H54 (cell line): Measurements from ENCODE around the gene MEI1.

Experiments
- DNase-seq: peaks from one replicate; pipeline ENCODE4 v3.0.0; 2011; ENCODE audit warnings: low spot score, mixed read lengths; ENCODE audit not compliant: insufficient read length
- FAIRE-seq: peaks from 3 replicates; lab custom pipeline; 2011; peaks lifted over from hg19 to GRCh38; lab: Jason Lieb, UNC
- POLR2A ChIP-seq: IDR thresholded peaks from 2 replicates; pipeline ENCODE4 v1.6.1; 2011; ENCODE audit warnings: low read depth, mild to moderate bottlenecking, low read length

Gene MEI1

DNA sequence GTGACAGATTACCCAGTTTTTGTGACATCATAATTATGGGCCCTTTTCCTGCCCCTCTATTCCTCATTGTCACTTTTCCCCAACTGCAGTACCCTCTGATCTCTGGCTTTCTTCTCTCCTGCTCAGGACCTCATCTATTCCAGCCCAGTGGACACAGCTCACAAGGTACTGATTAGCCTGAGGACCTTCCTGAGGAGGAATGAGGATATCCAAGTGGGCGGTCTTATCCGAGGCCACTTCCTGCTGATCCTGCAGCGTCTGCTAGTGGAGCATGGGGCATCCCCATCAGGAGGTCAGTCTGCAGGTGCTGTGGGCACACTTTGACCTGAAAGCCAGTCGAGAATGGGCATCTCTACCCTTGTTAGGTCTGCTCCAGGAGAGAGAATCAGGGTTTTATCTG is 76.7 kb downstream of the MEI1 start:
- FAIRE-seq (no peak), DNase-seq (no peak)
- TF ChIP-seq POLR2A, result no peak

- no peak for DNase-seq
- no peak for TF ChIP-seq POLR2A
- FAIRE-seq, result no peak
Measured at GRCh38 chr22:41776381-41776780, 77.1 kb downstream of the MEI1 start.

- no peak for FAIRE-seq
- no peak for TF ChIP-seq POLR2A
- DNase-seq, result no peak
Measured at GRCh38 chr22:41777749-41778425, 78.6 kb downstream of the MEI1 start.

- TF ChIP-seq POLR2A, result no peak
- DNase-seq, result no peak
- FAIRE-seq, result no peak
Measured at GRCh38 chr22:41779929-41780505, 80.7 kb downstream of the MEI1 start.

DNA sequence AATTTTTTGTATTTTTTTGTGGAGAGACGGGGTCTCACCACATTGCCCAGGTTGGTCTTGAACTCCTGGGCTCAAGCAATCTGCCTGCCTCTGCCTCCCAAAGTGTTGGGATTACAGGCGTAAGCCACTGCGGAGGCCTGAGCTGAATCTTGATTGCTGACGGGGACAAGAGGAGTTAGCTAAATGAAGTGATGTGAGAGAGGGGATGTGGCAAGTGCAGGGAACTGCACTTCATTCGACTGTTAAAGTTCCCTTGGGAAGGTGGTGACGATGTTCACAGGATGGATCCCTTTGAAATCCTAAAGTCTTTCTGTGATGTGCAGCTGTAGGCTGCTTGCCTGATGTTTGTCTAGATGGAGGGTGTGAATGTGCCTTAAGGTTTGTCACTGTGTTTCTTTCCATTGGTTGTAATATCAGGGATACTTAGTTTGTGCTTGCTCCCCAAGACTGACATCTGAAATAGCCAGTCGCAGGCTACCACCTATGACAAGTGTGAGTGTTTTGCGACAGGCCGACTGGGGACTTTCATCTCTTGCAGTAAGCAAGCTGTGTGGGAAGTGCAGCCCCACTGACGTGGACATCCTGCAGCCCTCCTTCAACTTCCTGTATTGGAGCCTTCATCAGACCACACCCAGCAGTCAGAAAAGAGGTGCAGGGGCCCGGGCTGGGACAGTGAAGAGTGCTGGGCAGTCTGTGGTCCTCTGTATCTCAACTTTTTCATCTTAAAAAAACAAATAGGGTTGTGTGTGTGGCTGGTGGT is 81.6 kb downstream of the MEI1 start:
- no peak for TF ChIP-seq POLR2A
- FAIRE-seq, result no peak
- DNase-seq, result no peak

- DNase-seq, result no peak
- no peak for TF ChIP-seq POLR2A
- FAIRE-seq, result no peak
Measured at GRCh38 chr22:41781507-41781906, 82.2 kb downstream of the MEI1 start.

- DNase-seq (no peak), FAIRE-seq (no peak)
- no peak for TF ChIP-seq POLR2A
Measured at GRCh38 chr22:41782316-41782715, 83.0 kb downstream of the MEI1 start.

DNA sequence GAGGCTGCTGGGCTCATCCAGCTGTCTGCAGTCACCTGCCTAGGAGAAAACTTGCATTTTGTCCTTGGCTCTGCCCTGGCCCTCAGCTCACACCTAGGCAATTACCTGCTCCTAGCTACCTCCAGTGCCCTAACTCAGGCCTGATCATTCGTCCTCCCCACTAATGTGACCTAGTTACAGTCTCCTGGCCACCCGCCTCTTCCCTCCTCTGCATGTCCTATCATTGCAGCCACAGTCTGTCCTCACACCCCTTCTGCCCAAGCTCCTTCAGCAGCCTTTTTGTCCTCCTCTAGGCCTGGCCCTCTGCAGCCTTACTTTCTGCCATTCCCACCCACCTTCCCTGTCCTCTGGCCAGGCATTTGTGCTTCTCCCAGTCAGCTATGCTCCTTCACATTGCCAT is 83.4 kb downstream of the MEI1 start:
- TF ChIP-seq POLR2A, result no peak
- FAIRE-seq, result no peak

DNA sequence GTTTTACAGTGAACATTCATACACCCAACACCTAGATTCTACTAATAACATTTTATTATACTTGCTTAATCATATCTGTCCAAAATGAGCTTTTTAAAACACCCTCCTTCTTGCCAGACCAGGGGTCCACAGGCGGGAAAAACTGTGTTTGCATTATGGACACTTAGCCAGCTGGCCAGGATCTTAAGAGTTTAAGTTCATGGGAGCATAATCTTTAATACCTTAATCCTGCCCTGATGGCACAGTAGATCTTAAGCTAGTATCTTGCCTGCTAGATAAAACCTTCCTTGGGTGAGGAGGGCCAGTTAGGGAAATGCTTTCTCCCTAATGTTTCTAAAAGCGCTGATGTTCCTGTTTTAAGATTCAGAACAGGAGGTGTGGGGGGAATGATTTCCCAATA is 88.0 kb downstream of the MEI1 start:
- DNase-seq (no peak), FAIRE-seq (no peak)
- TF ChIP-seq POLR2A, result no peak

More for the DNA sequence above, 83.4 kb downstream of the MEI1 start:
- DNase-seq, result no peak

- TF ChIP-seq POLR2A, result no peak
- no peak for DNase-seq
- no peak for FAIRE-seq
Measured at GRCh38 chr22:41793871-41794270, 94.6 kb downstream of the MEI1 start.

DNA sequence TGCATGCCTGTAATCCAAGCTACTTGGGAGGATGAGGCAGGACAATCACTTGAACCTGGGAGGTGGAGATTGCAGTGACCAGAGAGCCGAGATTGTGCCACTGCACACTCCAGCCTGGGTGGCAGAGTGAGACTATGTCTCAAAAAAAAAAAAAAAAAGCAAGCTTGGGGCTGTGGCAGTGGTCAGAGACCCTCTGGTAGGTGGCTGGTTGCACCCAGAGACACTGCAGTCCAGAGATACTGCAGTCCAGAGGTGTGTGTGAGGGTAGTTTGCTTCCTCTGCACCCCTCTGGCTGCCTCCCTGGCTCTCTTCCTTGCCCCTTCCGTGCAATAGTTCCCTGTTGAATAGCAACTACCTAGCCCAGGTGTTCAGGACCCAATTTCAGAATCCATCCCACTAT is 99.4 kb downstream of the MEI1 start:
- no peak for TF ChIP-seq POLR2A
- DNase-seq (no peak), FAIRE-seq (no peak)

DNA sequence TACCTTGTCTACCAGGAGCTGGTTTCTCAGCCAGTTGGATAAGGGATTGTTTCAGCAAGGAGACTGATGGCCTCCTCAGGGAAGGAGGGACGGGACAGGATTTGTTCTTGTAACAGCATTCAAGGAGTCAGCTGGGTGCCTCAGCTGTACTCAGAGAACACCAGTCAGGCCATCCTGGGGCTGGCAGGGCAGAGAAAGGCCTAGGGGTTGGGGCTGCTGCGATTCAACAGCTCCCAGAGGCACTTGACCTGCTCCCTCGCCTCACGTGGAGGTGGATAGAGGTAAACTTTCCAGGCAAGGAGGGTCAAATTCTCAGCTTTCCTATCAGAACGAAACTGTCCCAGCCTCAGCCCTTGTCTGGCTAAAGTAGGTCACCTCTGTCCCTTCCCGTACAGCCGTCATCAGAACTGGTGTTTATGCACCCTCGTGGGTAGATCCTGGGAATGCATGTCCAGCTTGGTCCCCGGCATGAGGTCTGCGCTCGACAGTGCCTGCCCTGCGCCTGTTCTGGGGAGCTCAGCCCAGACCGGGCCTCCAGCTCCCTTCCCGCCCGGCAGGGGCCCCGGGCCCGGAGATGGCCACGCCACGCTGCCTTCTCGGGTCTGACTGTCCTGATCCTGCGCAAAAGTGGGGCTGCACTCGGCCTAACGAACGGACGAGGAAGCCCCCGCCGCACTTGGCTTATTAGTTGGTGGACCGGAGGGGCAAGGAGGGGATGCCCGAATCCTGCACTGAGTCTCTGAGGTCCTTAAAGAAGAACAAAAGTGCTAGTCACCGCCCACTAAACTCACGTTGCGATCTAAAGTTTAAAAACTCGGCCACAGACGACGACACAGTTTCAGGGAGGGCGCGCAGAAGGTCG is 100.4 kb downstream of the MEI1 start:
- FAIRE-seq (no peak), DNase-seq (no peak)

DNA sequence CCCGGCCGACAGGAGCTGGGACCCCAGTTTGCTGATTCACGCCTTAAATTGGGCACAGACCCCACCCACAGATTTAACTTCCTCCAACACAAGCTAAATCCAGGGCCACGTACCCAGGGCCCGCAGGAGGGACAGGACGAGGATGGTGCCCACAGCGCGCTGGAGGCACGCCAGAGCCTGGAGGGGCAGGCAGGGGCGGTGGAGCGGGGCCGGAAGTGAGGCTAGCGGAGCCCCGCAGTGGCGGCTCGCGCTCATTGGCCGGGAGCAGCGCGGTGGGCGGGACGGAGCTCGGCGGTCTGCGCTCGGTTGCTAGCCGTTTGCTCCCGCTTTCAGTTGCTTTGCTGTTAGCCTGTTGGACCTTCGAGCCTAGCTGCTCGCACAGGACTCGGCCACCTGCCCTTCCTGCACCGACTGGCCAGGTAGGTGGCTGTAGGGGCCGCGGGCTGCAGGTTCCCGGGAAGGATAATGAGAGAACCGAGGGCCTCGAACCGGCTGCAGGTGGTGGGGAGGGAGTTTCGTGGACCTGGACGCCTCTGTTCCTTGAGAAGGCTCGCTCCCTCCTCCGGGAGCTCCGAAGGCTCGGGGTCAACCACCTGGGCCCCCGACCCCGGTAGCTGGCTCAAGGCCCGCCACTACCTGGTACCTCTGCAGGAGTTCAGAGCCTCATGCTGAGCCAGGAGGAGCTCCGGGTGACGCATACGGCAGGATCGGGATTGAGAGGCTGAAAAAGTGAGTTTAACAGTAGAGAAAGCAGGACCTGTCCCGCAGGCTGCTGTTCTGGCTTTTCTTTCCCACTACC is 101.2 kb downstream of the MEI1 start, which contains the start of gene CCDC134:
Gene CCDC134, plus strand, starts transcription at position 332 of the 799 bp plus-strand sequence. CDS start 8,212 bp downstream, outside the sequence.
- FAIRE-seq, result peak; percentile 57
- TF ChIP-seq POLR2A, result peak; percentile 80
- peak; percentile 84 for DNase-seq

More for the DNA sequence above, 100.4 kb downstream of the MEI1 start:
- no peak for TF ChIP-seq POLR2A
